ENCODE results near the gene KCTD2.

Gene KCTD2

DNA sequence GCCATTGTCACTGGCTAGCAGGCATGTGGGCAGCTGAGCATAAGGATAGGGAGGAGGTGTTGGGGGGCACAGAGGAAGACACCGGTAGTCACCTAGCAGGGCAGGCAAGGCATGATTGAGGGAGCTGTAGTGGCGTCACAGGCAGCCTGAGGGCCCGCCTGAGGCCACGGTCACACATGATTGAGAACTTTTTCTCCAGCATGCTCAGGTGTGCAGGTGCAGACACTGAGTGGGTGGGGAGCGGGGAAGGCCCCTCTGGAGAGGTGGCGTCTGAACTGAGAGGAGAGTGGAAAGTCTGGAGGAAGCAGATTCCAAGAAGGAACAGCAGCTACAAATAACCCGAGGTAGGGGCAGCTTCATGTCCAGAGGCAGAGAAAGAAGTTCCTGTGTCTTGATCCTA, 51.8 kb downstream of the KCTD2 start:
- DNase-seq (ENCODE audit: low read depth in 2 of 2), result no peak

DNA sequence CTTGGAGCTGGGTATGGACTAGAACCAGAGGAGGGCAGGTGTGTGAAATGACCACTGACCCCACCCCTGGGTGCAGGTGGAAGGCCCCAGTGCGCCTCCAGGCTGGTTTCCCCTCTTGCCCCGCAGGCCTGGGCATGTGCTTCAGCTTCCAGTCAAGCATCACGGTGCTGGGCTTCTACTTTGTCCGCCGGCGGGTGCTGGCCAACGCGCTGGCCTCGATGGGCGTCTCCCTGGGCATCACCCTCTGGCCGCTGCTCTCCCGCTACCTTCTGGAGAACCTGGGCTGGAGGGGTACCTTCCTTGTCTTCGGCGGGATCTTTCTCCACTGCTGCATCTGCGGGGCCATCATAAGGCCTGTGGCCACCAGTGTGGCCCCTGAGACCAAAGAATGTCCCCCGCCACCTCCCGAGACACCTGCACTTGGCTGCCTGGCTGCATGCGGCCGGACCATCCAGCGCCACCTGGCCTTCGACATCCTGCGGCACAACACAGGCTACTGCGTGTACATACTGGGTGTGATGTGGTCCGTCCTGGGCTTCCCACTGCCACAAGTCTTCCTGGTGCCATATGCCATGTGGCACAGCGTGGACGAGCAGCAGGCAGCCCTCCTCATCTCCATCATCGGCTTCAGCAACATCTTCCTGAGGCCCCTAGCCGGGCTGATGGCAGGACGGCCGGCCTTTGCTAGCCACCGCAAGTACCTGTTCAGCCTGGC, 53.0 kb downstream of the KCTD2 start:
- DNase-seq (ENCODE audit: low read depth in 2 of 2), result no peak

DNA sequence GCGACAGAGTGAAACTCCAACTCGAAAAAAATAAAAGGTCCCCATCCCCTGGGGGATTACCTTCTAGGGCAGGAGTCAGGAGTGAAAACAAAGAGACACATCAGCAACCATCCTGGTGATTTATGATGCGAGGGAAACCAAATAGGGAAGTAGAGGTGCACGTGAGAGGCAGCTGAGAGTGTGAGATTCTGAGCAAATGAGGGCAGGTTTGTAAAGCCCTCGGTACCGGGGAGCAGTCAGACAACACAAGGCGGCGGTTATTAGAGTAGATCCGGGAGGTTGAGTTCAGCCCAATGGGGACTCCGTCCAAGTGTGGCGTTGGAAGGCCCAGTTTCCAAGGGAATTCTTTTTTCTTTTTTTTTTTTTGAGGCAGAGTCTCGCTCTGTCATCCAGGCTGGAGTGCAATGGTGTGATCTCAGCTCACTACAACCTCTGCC, 55.4 kb downstream of the KCTD2 start:
- DNase-seq (ENCODE audit: low read depth in 2 of 2), result no peak

DNA sequence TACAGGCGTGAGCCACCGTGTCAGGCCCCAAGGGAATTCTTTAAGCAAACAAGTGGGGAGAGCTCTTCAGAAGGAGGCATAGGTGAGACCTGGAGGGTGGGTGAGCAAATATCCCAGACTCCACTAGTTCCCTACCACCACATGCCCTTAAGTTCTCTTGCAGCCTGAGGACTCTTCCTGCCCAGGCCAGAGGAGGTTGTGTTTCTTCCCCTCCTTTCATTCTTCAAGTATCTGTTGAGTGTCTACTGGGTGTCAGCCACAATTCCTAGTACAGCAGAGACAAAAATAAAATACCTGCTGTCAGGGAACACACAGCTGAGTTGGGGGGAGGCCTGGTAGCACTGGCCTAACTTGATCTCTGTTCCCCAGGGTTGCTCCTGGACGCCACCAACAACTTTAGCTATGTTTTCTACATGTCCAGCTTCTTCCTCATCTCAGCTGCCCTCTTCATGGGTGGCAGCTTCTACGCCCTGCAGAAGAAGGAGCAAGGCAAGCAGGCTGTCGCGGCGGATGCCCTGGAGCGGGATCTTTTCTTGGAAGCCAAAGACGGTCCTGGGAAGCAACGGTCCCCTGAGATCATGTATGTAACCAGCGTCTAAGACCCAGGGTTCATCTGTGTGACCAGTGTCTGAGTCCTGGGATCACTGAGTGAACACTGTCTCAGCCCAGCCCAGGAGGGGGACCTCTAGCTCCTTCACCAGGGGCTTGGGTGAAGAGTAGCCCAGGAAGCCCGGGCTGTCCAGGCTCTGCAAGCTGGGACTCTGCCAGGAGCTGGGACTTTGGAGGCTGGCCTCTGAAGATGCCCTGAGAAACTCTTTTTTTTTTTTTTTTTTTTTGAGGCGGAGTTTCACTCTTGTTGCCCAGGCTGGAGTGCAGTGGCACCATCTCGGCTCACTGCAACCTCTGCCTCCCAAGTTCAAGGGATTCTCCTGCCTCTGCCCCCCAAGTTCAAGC, 56.9 kb downstream of the KCTD2 start:
- DNase-seq (ENCODE audit: low read depth in 2 of 2), result no peak

DNA sequence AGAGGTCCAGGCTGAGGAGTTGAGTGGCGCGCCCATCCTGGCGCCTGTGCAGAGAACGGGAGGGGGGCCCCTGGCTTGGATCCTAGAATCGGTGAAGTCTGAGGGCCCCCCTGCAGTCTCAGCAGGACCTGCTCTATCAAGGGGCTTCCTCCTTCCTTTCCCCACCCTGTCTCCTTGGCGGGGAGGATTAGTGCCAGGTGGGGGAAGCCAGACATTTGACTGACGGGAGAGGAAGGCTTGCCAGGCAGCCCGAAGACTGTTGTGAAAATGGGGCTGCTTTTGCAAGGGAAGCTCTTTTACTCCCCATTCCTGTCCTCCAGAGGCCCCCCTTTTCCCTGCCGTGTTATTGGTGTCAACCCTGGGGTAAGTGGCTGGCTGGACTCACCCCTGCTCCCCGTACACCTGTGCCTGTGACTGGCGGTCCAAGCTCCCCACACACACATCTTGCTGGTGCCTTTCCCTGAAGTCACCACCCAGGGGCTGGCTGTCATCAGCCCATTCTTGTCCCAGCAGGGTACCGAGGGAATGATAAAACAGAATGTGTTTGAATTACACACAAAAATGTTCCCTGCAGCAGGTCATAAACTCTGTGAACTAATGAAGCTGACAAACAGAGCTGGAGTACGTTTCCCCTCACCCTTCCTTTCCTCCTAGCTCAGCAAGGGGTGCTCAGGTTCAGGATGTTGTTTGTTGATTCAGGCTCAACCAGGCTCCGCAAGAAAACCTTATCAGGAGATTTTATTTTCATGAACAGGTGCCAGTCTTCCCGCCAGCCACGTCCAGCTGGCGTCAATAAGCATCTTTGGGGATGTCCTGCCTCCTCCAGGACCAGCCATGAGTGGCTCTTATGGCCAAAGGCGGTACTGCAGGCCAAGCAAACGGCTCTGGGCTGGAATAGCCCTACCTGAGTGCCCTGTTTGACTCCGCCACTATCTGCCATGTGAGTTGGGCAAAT, 58.4 kb downstream of the KCTD2 start:
- DNase-seq (ENCODE audit: low read depth in 2 of 2), result no peak

DNA sequence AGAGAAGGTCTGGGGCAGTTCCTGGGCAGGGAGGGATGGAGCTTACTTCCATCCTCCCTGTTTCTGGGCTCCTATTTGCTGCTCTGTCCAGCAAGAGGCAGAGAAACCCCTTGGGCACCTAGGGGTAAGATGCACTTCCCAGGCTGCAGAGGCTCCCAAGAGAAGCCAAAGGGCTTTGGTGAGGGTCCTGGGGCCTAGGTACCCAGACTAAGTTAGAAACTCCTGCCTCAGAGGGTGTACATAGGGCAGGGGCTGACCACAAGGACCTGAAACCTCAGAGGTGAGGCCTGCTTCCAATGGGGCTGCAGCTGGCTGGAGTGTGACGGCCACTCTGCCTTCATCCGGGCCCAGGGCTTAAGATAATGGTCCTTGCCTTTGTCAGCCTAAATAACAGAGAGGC, 61.2 kb downstream of the KCTD2 start:
- DNase-seq (ENCODE audit: low read depth in 2 of 2), result no peak

DNA sequence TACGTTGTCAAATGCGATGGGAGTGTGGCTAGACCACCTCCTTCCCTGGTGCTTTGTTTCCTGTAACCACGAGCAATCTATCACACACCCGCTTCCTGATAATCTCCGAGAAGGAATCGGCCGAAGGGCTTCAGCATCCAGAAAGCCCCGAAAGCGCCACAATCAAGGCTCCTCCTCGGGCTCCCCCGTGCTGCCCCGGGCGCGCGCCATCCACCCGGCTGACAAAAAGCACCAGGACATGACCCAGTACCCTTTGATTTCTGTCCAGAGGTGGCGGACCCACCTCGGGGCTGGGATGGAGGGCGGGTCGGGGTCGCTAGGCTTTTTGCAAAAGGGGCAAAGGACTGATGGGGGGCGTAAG, 62.0 kb downstream of the KCTD2 start:
- DNase-seq (ENCODE audit: low read depth in 2 of 2), result no peak

DNA sequence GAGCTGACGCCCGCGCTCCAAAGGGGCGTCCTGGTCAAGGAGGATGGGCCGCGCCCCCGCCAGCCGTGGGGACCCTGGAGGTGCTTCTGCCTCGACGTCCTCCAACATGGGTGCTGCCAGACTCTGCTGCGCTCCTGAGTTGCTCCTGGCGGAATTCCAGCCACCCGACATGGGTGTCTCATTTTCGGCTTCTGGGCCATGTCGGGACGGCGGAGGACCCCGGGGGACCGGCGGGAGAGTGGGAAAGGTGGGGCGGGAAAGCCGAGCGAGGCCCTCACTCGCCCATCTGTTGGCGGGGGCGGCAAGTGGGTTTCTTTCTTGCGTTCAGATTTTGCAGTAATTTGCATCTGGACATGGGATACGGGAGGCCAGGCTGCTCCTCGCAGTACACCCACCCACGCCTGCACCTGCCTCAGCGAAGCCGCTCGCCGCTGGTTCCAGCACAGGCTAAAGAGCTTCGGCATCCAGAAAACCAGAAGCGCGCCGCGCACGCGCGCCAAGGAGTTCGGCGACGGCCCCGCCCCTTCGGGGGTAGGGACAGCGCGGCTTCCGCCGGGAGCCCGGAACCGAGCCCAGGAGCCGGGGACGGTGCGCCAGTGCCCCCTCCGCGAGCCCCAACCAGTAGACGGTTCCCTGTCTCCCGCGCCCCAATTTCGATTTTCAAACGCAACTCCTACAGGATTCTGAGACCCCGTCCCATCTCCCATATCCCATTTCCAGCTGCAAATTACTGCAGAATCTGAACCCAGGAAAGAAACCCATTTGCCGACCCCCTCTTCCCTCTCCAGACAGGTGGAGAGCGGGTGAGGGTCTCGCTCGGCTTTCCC, 62.6 kb downstream of the KCTD2 start, which contains the start of gene ARMC7:
Gene ARMC7 (plus strand): TSS at position 563 of the 827 bp plus-strand sequence. CDS start 320 bp downstream, outside the sequence.
- peak; percentile 77 to 86 for DNase-seq (ENCODE audit: low read depth in 2 of 2)

DNA sequence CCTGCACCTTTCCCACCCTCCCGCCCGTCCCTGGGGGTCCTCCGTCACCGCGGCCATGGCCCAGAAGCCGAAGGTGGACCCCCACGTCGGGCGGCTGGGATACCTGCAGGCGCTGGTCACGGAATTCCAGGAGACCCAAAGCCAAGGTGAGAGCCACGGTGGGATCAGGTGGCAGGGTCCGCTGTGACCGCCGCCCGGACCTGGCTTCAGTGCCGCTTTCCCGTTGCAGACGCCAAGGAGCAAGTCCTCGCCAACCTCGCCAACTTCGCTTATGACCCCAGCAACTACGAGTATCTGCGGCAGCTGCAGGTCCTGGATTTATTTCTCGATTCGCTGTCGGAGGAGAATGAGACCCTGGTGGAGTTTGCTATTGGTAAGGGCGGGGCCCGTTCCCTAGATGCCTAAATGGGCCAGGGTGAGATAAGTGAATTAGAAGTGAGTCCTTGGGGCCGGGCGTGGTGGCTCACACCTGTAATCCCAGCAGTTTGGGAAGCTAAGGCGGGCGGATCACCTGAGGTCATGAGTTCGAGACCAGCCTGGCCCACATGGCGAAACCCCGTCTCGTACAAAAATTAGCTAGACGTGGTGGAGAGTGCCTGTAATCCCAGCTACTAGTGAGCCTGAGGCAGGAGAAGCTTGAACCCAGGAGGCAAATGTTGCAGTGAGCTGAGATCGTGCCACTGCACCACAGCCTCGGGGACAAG, 63.4 kb downstream of the KCTD2 start:
- no peak for DNase-seq (ENCODE audit: low read depth in 2 of 2)

DNA sequence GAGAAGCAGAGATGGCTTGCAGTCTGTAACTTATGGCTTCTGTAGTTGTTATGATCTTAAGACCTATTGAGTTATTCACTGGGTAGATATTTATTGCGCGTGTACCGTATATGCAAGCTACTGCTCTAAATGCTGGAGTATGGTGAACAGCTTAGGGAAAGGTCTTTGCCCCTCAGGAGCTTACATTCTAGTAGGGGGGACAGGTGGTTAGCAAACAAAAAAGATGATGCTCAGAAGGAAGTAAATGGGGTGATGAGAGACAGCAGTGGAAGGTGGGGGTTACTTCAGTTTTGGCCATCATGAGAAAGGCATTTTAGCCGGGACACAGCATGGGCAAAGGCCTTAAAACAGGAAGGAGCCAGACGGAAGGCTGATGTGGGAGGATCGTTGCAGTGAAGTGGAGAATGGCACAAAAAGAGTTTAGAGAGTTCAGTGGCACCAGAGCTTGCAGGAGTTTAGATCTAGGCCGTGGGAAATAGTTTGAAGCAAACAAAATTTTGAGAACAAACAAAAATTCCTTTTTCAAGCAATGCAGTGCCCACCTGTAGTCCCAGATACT, 64.8 kb downstream of the KCTD2 start:
- no peak for DNase-seq (ENCODE audit: low read depth in 2 of 2)

DNA sequence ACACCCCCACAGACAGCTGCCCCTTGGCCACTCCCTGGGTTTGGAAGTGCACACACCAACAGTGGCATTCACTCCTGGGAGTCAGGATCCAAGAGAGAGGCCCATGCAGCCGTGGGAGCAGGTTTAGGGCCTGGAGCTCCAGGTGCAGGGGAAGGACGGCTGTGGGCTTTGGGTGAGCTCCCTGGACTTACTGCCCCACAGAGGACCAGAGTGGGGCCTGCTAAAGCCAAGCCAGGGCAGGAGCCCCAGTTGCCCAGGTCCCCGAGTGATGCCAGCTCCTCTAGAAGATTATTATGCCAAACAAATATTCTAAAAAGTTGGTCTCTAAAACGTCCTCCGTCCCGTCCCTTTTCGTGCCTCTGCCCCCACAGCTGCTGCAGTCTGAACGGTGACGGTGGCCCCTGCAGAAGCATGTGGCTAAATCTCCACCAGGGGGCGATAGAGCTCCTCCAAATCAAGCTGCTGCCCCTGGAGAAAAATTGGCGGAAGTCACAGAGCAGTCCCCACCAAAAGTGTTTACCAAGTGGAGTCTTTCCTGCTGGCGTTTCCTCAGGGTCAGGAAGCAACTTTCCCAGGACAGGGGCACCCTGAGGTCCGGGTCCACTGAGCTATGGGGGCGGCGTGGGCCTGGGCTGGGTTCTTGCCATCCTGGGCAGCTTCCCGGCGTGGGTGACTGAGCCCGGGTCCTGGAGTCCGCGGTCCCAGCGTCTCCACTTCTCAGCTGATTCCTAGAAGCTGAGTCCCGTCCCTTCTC, 67.0 kb downstream of the KCTD2 start:
- DNase-seq (ENCODE audit: low read depth in 2 of 2), result peak; percentile 76 to 88

DNA sequence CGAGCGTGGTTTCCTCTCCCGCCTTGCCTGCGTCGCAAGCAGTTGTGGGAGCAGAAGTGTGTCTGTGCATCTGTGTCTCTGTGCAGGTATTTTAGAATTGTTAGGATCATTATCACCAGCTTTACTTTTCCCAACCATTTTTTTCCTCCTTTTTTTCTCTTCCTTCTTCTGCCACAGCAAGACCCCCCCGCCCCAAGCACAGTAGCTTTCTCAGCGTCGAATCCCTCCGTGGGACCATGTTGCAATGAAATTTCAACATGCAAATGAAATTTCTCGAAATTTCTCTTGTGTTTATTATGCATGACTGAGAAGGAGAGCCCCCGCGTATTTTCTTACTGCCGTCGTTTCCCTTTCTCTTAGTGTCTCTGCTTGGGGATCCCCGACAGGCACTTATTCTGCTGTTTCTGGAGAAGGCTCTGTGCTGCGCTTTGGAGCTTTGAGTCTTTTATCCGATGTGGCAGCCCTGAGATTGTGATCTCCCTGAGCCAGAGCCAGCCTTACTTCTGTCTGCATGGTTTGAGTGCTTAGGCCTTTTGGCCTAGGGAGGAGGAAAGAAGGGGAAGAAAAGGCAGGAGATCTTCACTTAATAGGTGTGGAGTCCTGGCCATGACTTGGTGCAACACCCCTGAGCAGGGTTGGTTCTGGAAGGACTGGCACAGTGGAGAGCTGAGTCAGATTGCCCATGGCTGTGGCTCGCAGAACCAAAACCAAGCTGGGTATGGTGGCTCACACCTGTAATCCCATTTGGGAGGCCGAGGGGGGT, 67.7 kb downstream of the KCTD2 start:
- no peak for DNase-seq (ENCODE audit: low read depth in 2 of 2)
